GM21515 (cell line): Measurements from ENCODE around the gene SLC39A5.
"Not testable (repeated sequence)": the region's sequence is repeated elsewhere in the genome, so short reads cannot be mapped to it uniquely, and the experiment has no call there.

Source experiments
- ATAC-seq: cut with Tn5 transposase; IDR thresholded peaks from one replicate; pipeline ENCODE4 v1.9.1; 2021; ENCODE audit not compliant: unreplicated experiment

Gene SLC39A5

GRCh38 chr12:56242986-56243385 is 13.1 kb downstream of the SLC39A5 start:
- ATAC-seq: no peak

GRCh38 chr12:56243731-56244181 is 13.9 kb downstream of the SLC39A5 start:
- ATAC-seq: no peak

- no peak for ATAC-seq
These were observed 14.6 kb downstream of the SLC39A5 start for GRCh38 chr12:56244494-56244893.

- ATAC-seq: no peak
These were observed 18.1 kb downstream of the SLC39A5 start for GRCh38 chr12:56247923-56248322.

GRCh38 chr12:56248711-56249110 is 18.9 kb downstream of the SLC39A5 start:
- no peak for ATAC-seq

DNA sequence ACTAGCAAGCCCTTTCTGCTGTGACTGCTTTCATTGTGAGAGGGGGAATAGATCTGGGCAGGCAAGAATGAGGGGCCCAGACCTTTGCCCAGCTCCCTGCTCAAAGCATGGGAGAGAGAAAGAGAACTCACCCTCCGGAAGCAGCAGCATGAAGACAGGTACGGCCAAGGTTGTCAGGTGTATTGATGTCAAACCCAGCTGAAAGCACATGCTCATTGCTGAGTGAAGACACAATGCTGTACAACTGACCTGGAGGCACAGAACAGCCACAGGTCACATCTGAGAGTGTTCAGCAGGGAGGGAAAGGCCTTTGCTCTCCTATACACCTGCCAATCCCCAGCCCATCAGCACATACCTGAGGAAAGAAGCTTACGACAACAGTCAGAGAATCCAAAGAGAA is 22.8 kb downstream of the SLC39A5 start:
- ATAC-seq: no peak

DNA sequence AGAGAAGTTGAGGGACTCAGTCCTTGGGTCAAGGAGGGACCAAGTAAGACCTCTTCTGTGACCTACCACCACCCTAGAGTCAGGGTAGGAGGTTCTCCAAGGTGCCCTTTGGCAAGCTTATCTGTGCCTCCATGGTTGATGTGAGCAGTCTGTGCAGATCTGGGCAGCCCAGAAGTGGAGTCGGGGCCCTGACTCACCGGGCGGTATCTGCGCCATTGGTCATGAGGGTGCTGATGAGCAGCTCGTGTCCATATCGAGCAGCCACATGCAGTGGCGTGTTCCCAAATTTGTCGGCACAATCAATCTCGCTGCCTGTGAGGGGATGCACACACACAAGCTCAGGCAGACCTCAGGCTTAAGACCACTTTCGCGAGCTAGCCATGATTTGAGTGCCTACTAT is 23.2 kb downstream of the SLC39A5 start:
- ATAC-seq: no peak

GRCh38 chr12:56255671-56256070 is 25.8 kb downstream of the SLC39A5 start:
- ATAC-seq: no peak

GRCh38 chr12:56256326-56256960 is 26.6 kb downstream of the SLC39A5 start:
- no peak for ATAC-seq

DNA sequence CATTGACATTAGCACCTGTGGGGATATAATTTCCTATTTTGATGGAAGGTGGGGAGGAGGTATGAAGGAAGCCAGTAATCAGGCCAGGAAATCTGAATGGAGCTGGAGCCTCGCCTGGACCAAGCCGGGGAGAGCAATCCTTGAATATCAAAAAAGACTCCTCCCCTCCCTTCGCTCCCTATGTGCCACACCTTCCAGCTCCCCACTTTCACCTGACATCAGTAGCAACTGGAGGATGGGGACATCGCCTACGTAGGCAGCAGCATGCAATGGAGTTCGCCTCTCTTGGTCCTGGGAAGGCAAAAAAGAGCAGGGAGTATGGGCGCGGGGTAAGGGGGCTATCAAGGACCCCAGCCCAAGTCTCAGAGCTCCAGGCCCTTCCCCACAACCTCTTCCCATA is 27.2 kb downstream of the SLC39A5 start:
- no peak for ATAC-seq

DNA sequence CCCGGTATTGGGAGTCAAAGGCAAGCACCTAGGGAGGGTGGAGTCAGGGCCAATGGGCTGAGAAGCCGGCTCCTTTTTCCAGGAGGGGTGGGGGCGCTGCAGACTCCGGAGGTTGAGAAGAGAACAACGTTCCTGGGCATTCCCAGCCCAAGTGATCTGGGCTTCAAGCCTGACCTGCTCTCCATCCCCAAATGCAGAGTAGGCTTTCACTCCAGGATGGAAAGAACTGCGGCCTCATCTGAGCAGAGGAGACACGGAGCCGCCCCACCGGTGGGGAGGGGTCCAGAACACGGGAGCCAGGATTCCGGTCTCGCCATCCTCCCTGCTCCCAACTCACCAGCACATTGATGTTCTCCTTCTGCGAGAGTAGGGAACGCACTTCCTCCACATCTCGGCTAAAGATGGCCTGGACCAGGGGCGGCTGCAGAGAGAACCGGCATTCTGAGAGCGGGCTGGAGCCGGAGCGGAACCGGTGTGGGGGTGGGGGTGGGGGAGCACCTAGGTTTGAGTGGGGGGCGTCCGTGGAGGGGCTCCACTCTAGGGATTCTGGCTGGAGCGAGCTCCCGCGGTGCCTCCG is 27.7 kb downstream of the SLC39A5 start:
- ATAC-seq: peak; percentile 13

DNA sequence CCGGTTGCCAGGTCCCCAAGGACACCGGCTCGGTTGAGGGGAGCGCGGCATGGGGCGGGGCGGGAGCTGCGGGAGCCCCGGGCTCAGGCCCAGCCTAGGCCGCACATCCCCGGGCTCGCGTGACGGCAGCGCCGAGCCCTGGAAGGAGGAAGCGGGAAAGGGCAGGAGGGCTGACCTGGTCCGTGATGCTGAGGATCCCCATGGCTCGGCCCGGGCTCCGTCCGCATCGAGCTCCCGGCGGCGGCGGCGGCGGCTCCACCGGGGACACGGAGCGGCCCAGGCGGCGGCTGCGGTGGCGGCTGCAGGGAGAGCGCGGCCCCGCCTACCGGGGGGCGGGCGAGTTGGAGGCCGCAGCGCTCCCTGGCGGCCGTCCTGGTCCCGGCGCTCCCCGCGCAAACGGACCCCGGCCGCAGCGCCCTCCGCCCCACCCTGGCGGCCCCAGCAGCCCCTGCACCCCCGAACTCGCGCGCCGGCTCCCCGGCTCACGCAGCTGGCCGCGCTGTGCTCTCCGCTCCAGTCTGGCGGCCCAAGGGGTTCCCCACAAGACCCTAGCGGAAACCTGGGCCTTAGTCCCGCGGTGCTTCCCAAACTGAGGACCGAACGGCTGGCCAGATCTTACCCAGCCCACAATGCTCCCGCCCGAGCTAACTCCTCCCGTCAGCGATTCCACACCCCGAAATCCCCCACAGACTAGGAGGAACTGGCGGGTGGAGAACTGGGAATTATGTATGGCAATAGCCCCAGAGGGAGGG is 28.4 kb downstream of the SLC39A5 start, which contains the start of gene ANKRD52:
TSS of gene ANKRD52 (minus strand) at position 317 of the 752 bp plus-strand sequence. CDS start at position 202, 115 bp downstream.
- ATAC-seq: peak; percentile 80

DNA sequence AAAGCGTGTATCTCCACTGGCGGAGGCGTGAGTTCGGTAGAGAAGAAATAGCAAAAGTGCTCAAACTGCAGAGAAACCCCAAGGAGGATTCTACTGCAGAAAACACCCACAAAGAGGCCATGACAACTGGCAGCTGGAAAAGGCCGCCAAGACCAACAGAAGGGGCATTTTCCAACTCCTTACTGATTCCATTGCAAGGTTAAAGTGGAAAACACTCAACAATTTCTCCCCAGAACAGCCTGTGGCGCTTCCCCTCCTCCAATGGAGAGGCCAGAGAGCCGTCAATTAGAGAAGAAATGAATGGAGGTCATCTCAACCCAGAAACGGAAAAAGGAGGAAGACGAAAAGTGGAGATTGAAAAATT is 29.0 kb downstream of the SLC39A5 start:
- ATAC-seq: no peak

GRCh38 chr12:56260380-56260779 is 30.5 kb downstream of the SLC39A5 start:
- ATAC-seq: no peak

DNA sequence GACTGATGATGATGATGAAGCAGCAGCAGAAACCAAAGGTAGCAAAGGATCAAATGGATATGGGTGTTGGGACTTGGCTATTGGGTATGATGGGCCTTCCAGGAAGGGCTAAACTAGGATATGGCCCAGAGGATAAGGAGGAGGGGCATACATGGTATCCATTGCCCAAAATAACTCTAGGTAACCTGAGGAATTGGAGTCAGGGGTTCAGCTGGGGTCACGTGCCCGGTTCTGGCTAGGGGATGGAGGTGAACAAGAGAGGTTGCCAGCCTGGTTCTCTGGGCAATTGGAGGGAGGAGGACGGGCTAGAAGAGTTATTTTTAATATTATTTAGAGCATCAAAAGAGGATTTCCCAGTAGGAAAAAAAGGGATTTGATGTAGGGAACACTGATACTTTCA is 31.1 kb downstream of the SLC39A5 start:
- ATAC-seq: no peak

- ATAC-seq: no peak
These were observed 31.8 kb downstream of the SLC39A5 start for GRCh38 chr12:56261503-56262232.

DNA sequence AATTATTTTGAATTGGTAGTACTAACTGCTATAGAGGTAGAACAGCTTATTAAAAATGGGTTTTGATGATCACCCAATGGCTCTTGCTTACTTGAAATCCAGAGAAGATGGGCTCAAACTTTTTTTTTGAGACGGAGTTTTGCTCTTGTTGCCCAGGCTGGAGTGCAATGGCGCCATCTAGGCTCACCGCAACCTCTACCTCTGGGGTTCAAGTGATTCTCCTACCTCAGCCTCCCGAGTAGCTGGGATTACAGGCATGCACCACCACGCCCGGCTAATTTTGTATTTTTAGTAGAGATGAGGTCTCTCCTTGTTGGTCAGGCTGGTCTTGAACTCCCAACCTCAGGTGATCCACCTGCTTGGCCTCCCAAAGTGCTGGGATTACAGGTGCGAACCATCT is 33.1 kb downstream of the SLC39A5 start:
- not testable (repeated sequence) for ATAC-seq

DNA sequence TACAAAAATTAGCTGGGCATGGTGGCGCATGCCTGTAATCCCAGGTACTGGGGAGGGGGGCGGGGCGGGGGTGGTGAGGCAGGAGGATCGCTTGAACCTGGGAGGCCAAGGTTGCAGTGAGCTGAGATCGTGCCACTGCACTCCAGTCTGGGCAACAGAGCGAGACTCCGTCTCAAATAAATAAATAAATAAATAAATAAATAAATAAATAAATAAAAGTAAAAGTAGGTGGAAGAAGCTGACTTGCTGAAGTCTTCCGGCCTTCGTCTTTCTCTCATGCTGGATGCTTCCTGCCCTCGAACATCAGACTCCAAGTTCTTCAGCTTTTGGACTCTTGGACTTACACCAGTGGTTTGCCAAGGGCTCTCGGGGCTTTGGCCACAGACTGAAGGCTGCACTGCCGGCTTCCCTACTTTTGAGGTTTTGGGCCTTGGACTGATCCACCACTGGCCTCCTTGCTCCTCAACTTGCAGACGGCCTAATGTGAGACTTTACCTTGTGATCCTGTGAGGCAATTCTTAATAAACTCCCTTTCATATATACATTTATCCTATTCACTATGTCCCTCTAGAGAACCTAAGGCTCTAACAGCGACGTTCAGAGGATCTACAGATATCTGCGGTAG is 36.3 kb downstream of the SLC39A5 start:
- ATAC-seq: not testable (repeated sequence)

- peak; percentile 90 for ATAC-seq
These were observed 37.0 kb downstream of the SLC39A5 start, which contains the start of gene COQ10A for GRCh38 chr12:56266693-56267442. Gene COQ10A, plus strand, starts transcription at chr12:56266942. Its CDS starts 177 bp downstream, at chr12:56267119.

DNA sequence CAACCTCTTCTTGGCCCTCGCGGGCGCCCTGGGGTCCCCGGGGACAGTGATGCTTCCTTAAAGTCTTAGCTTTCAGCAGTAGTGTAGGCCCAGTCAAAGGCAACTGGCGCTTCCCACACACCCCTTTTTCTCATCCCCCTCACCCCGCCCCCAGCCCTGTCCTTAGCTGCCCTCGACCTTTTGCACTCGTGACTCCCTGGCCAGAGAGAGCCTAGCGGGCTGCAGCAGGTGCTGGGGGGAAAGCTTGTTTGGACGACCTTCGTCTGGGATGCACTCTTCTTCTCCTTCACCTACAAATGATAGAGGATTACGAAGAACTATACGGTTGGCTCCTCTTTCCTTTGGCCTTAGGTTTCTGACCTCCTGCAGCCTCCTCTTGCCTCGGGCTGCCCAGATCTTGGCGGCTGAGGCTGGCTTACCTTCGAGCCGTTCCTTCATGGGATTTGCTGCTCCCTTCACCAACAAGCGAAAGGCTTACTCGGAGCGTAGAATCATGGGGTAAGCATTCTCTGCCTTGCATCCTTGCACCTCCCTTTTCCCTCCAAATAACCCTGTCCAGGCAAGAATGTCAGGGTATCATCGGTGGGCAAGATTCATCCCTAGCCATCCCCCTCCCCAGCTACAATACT is 37.7 kb downstream of the SLC39A5 start:
- ATAC-seq: peak; percentile 9
